ENCODE results near the gene GP1BA. TPM values are rescaled to one million over a fixed set of nuclear protein-coding genes. Genes with fewer than 3 reads are reported as not detected.

The GP1BA gene
- total RNA-seq (not detected in 2 replicates), polyA plus RNA-seq (0.06 TPM in 1 of 2 replicates, not detected in the other)

GRCh38 chr17:4931963-4932362 is at the start of gene GP1BA:
TSS of gene GP1BA (plus strand) at chr17:4932277. CDS start at chr17:4932605, 328 bp downstream.
- H3K4me3 ChIP-seq: no peak within 1 kb of the TSS
- no peaks in the 10 kb centered on the region for H4K20me1 ChIP-seq (ENCODE audit: insufficient read depth, poor library complexity, severe bottlenecking)
- DNase-seq (ENCODE audit: low spot score): no peak
- TF ChIP-seq EZH2phosphoT487 (IDR thresholded peaks at IDR 0.05; ENCODE audit: low read depth, severe bottlenecking, unreplicated experiment) (no peak), EZH2 (IDR thresholded peaks at IDR 0.05; ENCODE audit: borderline replicate concordance) (no peak)
- TF ChIP-seq, protein P1, sequence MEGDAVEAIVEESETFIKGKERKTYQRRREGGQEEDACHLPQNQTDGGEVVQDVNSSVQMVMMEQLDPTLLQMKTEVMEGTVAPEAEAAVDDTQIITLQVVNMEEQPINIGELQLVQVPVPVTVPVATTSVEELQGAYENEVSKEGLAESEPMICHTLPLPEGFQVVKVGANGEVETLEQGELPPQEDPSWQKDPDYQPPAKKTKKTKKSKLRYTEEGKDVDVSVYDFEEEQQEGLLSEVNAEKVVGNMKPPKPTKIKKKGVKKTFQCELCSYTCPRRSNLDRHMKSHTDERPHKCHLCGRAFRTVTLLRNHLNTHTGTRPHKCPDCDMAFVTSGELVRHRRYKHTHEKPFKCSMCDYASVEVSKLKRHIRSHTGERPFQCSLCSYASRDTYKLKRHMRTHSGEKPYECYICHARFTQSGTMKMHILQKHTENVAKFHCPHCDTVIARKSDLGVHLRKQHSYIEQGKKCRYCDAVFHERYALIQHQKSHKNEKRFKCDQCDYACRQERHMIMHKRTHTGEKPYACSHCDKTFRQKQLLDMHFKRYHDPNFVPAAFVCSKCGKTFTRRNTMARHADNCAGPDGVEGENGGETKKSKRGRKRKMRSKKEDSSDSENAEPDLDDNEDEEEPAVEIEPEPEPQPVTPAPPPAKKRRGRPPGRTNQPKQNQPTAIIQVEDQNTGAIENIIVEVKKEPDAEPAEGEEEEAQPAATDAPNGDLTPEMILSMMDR (IDR thresholded peaks at IDR 0.05; ENCODE audit: poor library complexity): no peak
- no peaks in the 10 kb centered on the region for H3K9me3 ChIP-seq (ENCODE audit: low read depth)
- no peaks in the 10 kb centered on the region for H3K9me2 ChIP-seq (replicated peaks; ENCODE audit: insufficient read depth)
- no peaks in the 10 kb centered on the region for H3K79me2 ChIP-seq
- no peak within 1 kb of the TSS for H3K4me2 ChIP-seq
- no peaks in the 10 kb centered on the region for H3K4me1 ChIP-seq (ENCODE audit: insufficient read depth)
- H3K36me3 ChIP-seq (replicated peaks; ENCODE audit: insufficient read depth, low read depth): no peaks in the 10 kb centered on the region
- H3K27ac ChIP-seq: no peak within 1 kb of the TSS
- WGBS (ENCODE audit: low lambda C conversion rate, missing lambda C conversion rate): 95% methylated on average over 14 of the region's 14 CpGs
- H3K27me3 ChIP-seq: no peaks in the 10 kb centered on the region
- no peak within 1 kb of the TSS for H2AFZ ChIP-seq

GRCh38 chr17:4884489-4884888 is 47.6 kb upstream of the GP1BA start:
- no peaks in the 10 kb centered on the region for H3K27me3 ChIP-seq
- H3K79me2 ChIP-seq: no peaks in the 10 kb centered on the region
- no peak overlapping the region for H3K27ac ChIP-seq
- H3K4me3 ChIP-seq: no peak overlapping the region
- no peaks in the 10 kb centered on the region for H3K4me1 ChIP-seq (ENCODE audit: insufficient read depth)
- H3K9me2 ChIP-seq (replicated peaks; ENCODE audit: insufficient read depth): no peaks in the 10 kb centered on the region
- no peak overlapping the region for H3K4me2 ChIP-seq
- H2AFZ ChIP-seq: no peak overlapping the region
- DNase-seq (ENCODE audit: low spot score): no peak
- no peaks in the 10 kb centered on the region for H3K36me3 ChIP-seq (replicated peaks; ENCODE audit: insufficient read depth, low read depth)
- H4K20me1 ChIP-seq (ENCODE audit: insufficient read depth, poor library complexity, severe bottlenecking): peaks cover 4% of the 10 kb centered on the region
- TF ChIP-seq EZH2phosphoT487 (IDR thresholded peaks at IDR 0.05; ENCODE audit: low read depth, severe bottlenecking, unreplicated experiment) (no peak), EZH2 (IDR thresholded peaks at IDR 0.05; ENCODE audit: borderline replicate concordance) (no peak)
- TF ChIP-seq, protein P1 (IDR thresholded peaks at IDR 0.05; ENCODE audit: poor library complexity): no peak
- H3K9me3 ChIP-seq (ENCODE audit: low read depth): no peaks in the 10 kb centered on the region
- WGBS (ENCODE audit: low lambda C conversion rate, missing lambda C conversion rate): 94% methylated on average over 4 of the region's 4 CpGs

DNA sequence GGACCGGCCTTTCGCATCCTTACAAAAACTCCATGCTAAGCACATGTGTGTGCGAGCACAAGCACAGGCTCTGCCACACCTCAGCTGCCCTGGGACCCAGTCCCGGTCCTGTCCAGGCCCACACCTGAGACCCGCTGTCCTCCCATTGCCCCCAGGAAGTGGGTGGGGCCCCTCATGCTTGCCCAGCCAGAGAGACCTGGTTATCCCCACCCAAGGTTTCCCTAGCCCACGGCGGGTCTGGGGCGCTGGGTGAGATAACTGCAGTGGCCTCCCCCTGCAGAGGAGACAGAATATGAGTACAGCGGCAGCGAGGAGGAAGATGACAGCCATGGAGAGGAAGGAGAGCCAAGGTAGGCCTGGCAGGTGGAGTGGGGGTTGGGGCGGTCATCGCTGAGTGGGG is 45.2 kb upstream of the GP1BA start:
- DNase-seq (ENCODE audit: low spot score): no peak
- H3K79me2 ChIP-seq: no peaks in the 10 kb centered on the region
- no peaks in the 10 kb centered on the region for H3K27me3 ChIP-seq
- H3K4me3 ChIP-seq: no peak overlapping the region
- H3K4me1 ChIP-seq (ENCODE audit: insufficient read depth): no peaks in the 10 kb centered on the region
- no peaks in the 10 kb centered on the region for H3K36me3 ChIP-seq (replicated peaks; ENCODE audit: insufficient read depth, low read depth)
- no peaks in the 10 kb centered on the region for H3K9me2 ChIP-seq (replicated peaks; ENCODE audit: insufficient read depth)
- no peaks in the 10 kb centered on the region for H3K9me3 ChIP-seq (ENCODE audit: low read depth)
- no peak overlapping the region for H3K27ac ChIP-seq
- WGBS (ENCODE audit: low lambda C conversion rate, missing lambda C conversion rate): 98% methylated on average over 11 of the region's 12 CpGs
- TF ChIP-seq, protein P1 (IDR thresholded peaks at IDR 0.05; ENCODE audit: poor library complexity): no peak
- no peak overlapping the region for H2AFZ ChIP-seq
- peaks cover 4% of the 10 kb centered on the region for H4K20me1 ChIP-seq (ENCODE audit: insufficient read depth, poor library complexity, severe bottlenecking)
- no peak overlapping the region for H3K4me2 ChIP-seq

GRCh38 chr17:4887581-4887980 is 44.5 kb upstream of the GP1BA start:
- H3K4me1 ChIP-seq (ENCODE audit: insufficient read depth): no peaks in the 10 kb centered on the region
- H3K79me2 ChIP-seq: no peaks in the 10 kb centered on the region
- H4K20me1 ChIP-seq (ENCODE audit: insufficient read depth, poor library complexity, severe bottlenecking): no peaks in the 10 kb centered on the region
- H3K9me2 ChIP-seq (replicated peaks; ENCODE audit: insufficient read depth): no peaks in the 10 kb centered on the region
- H3K27me3 ChIP-seq: no peaks in the 10 kb centered on the region
- no peak overlapping the region for H3K27ac ChIP-seq
- no peak for TF ChIP-seq EZH2phosphoT487 (IDR thresholded peaks at IDR 0.05; ENCODE audit: low read depth, severe bottlenecking, unreplicated experiment)
- no peak for TF ChIP-seq EZH2 (IDR thresholded peaks at IDR 0.05; ENCODE audit: borderline replicate concordance)
- TF ChIP-seq, protein P1 (IDR thresholded peaks at IDR 0.05; ENCODE audit: poor library complexity): no peak
- H2AFZ ChIP-seq: no peak overlapping the region
- 96% methylated on average over 18 of the region's 18 CpGs for WGBS (ENCODE audit: low lambda C conversion rate, missing lambda C conversion rate)
- H3K4me3 ChIP-seq: no peak overlapping the region
- no peak for DNase-seq (ENCODE audit: low spot score)
- no peaks in the 10 kb centered on the region for H3K9me3 ChIP-seq (ENCODE audit: low read depth)
- no peaks in the 10 kb centered on the region for H3K36me3 ChIP-seq (replicated peaks; ENCODE audit: insufficient read depth, low read depth)
- no peak overlapping the region for H3K4me2 ChIP-seq

All from hepatocyte (in vitro differentiated cells).